GM21717 (cell line): ENCODE data around the gene PPFIBP1.
"Not testable (repeated sequence)": the region's sequence is repeated elsewhere in the genome, so short reads cannot be mapped to it uniquely, and the experiment has no call there.

ENCODE experiments used
- ATAC-seq: cut with Tn5 transposase; IDR thresholded peaks from one replicate; pipeline ENCODE4 v1.9.1; 2021; ENCODE audit warnings: mild to moderate bottlenecking, moderate library complexity; ENCODE audit not compliant: unreplicated experiment

The PPFIBP1 gene

GRCh38 chr12:27703720-27704452 is 179.9 kb downstream of the PPFIBP1 start:
- ATAC-seq = peak; percentile 89

GRCh38 chr12:27705263-27705662 is 181.3 kb downstream of the PPFIBP1 start:
- no peak for ATAC-seq

GRCh38 chr12:27707216-27707615 is 183.2 kb downstream of the PPFIBP1 start:
- no peak for ATAC-seq

GRCh38 chr12:27709212-27709931 is 185.4 kb downstream of the PPFIBP1 start:
- no peak for ATAC-seq

GRCh38 chr12:27709932-27710591 is 186.1 kb downstream of the PPFIBP1 start:
- ATAC-seq = peak; percentile 37

GRCh38 chr12:27710592-27711316 is 186.7 kb downstream of the PPFIBP1 start, which contains the start of gene MRPS35:
Gene MRPS35, plus strand, starts transcription at chr12:27710832. Its CDS starts 12 bp downstream, at chr12:27710844.
- peak; percentile 96 for ATAC-seq

- no peak for ATAC-seq
Observed at GRCh38 chr12:27711317-27711682, 187.3 kb downstream of the PPFIBP1 start.

GRCh38 chr12:27711967-27712366 is 188.0 kb downstream of the PPFIBP1 start:
- ATAC-seq = no peak

GRCh38 chr12:27723212-27723611 is 199.2 kb downstream of the PPFIBP1 start:
- no peak for ATAC-seq

GRCh38 chr12:27730097-27730588 is 206.1 kb downstream of the PPFIBP1 start:
- no peak for ATAC-seq

- no peak for ATAC-seq
Observed at GRCh38 chr12:27732281-27732680, 208.3 kb downstream of the PPFIBP1 start.

GRCh38 chr12:27733052-27733656 is 209.1 kb downstream of the PPFIBP1 start:
- ATAC-seq = peak; percentile 50

- no peak for ATAC-seq
Observed at GRCh38 chr12:27733791-27734190, 209.8 kb downstream of the PPFIBP1 start.

- ATAC-seq = not testable (repeated sequence)
Observed at GRCh38 chr12:27734321-27734720, 210.3 kb downstream of the PPFIBP1 start.

GRCh38 chr12:27743601-27744000 is 219.6 kb downstream of the PPFIBP1 start:
- no peak for ATAC-seq
